Adrenal gland (tissue), 12 donors: ENCODE results near the gene FBXL17. TPM values are rescaled to one million over a fixed set of nuclear protein-coding genes. Genes with fewer than 3 reads are reported as not detected.

Experiments
- DNase-seq, 7 donors: peaks; one replicate each; pipeline ENCODE4 v3.0.0-alpha.2; 2019 to 2020
- H3K27ac ChIP-seq, 5 donors: fragments of 200-600 bp; sonication (generic) in 4 of 5; 1 replicate in 3 of 5; 2 replicates in 2 of 5; pipeline versions ENCODE4 v1.5.1 to v1.8.0; 2016 to 2020; ENCODE audit warnings: mild to moderate bottlenecking in 1 of 5
- H3K27me3 ChIP-seq: fragments of 200-600 bp; 2 replicates; pipeline ENCODE4 v1.8.0; 2021
- H3K36me3 ChIP-seq, 2 donors: fragments of 200-600 bp; replicated peaks in 1 of 2; 1 replicate in 1 of 2; 2 replicates in 1 of 2; pipeline versions ENCODE4 v1.5.1 to v1.8.0; 2018 to 2022
- H3K4me1 ChIP-seq, 2 donors: fragments of 200-600 bp; replicated peaks in 1 of 2; 1 replicate in 1 of 2; 2 replicates in 1 of 2; pipeline versions ENCODE4 v1.5.1 to v1.8.0; 2018 to 2021
- H3K4me3 ChIP-seq, 4 donors: fragments of 200-600 bp; sonication (generic) in 3 of 4; one replicate each; pipeline ENCODE4 v1.5.1; 2016 to 2018
- H3K9me3 ChIP-seq, 3 donors: fragments of 200-600 bp; sonication (generic) in 1 of 3; replicated peaks in 1 of 3; 1 replicate in 2 of 3; 2 replicates in 1 of 3; pipeline versions ENCODE4 v1.5.1 to v1.8.0; 2016 to 2021
- POLR2A ChIP-seq, 2 donors: fragments of 450-650 bp; IDR thresholded peaks; one replicate each; pipeline ENCODE4 v1.6.1; 2017; ENCODE audit warnings: antibody characterized with exemption in 2 of 2, mild to moderate bottlenecking in 2 of 2, moderate library complexity in 1 of 2
- WGBS, 4 donors: extraction: QIAGEN DNeasy Blood & Tissue Kit in 2 of 4; methylation state at CpG; one replicate each; pipeline versions ENCODE4 v1.1.5 to v1.1.7; 2013 to 2017; 5-methylcytosine and 5-hydroxymethylcytosine counted together
- intact Hi-C, 2 donors: fragments of 100-400 bp; cut with DNase I; formaldehyde crosslinking; loops; one replicate each; pipeline versions ENCODE4 v1.14.1 to v1.15.0; 2022 to 2023
- polyA plus RNA-seq, 3 donors: library from polyadenylated mRNA; stranded (reverse); fragments of 200-250 nt in 2 of 3; fragments of 350-450 nt in 1 of 3; fragmentation: Illumina TruSeq in 1 of 3; extraction: RNeasy Lipid Tissue Mini Kit (QIAGEN cat#74804) in 1 of 3; gene quantifications; one replicate each; pipeline ENCODE4 v1.2.3, GENCODE V29; 2013 to 2014
- total RNA-seq, 9 donors: library from RNA; depleted of rRNA in 4 of 9; stranded (reverse); fragments of >200 nt in 4 of 9; fragments of 120-200 nt in 1 of 9; fragmentation: NEBNext Ultra II Directional in 1 of 9; extraction: Animal tissue kit (Norgen Biotek cat#: 25700) in 1 of 9; gene quantifications; one replicate each; pipeline versions ENCODE4 v1.1.0 to v1.2.4, GENCODE V29; 2013 to 2023
- TF ChIP-seq, protein P1 (sequence below), 6 experiments: fragments of 450-650 bp in 4 of 6; fragments of 200-600 bp in 2 of 6; sonication (generic) in 1 of 6; IDR thresholded peaks; 1 replicate in 5 of 6; 2 replicates in 1 of 6; pipeline versions ENCODE4 v1.5.1 to v1.8.0; 2016 to 2021; ENCODE audit warnings: antibody characterized with exemption in 6 of 6, mild to moderate bottlenecking in 2 of 6, moderate library complexity in 1 of 6
- donor health status: healthy with polysubstance abuse.
- donor health status: Bipolar disorder and iron deficiency.
- donor health status: DM: yes; HTN: yes; CAD: no.
- donor health status: DM: no; HTN: no; CAD: no.
- donor health status: DM: no; HTN: no; CAD: no.
- donor health status: DM: yes; HTN: yes; CAD: no.

FBXL17 gene
- total and polyA plus RNA-seq, 12 donors = 4.4 to 29.4 (median 21.3) TPM

GRCh38 chr5:108271127-108271526 lies 110.8 kb downstream of the FBXL17 start:
- H3K36me3 ChIP-seq = no peaks in the 10 kb centered on the region
- no peak for DNase-seq
- no peak for TF ChIP-seq POLR2A (IDR thresholded peaks at IDR 0.05)
- TF ChIP-seq, protein P1, sequence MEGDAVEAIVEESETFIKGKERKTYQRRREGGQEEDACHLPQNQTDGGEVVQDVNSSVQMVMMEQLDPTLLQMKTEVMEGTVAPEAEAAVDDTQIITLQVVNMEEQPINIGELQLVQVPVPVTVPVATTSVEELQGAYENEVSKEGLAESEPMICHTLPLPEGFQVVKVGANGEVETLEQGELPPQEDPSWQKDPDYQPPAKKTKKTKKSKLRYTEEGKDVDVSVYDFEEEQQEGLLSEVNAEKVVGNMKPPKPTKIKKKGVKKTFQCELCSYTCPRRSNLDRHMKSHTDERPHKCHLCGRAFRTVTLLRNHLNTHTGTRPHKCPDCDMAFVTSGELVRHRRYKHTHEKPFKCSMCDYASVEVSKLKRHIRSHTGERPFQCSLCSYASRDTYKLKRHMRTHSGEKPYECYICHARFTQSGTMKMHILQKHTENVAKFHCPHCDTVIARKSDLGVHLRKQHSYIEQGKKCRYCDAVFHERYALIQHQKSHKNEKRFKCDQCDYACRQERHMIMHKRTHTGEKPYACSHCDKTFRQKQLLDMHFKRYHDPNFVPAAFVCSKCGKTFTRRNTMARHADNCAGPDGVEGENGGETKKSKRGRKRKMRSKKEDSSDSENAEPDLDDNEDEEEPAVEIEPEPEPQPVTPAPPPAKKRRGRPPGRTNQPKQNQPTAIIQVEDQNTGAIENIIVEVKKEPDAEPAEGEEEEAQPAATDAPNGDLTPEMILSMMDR (IDR thresholded peaks at IDR 0.05) = no peak
- no peaks in the 10 kb centered on the region for H3K27me3 ChIP-seq
- H3K27ac ChIP-seq = no peak overlapping the region
- intact Hi-C loops = no loop called here
- 67 to 83% (median 81%) methylated on average over 1 of the region's 1 CpG for WGBS, 4 donors
- no peaks in the 10 kb centered on the region for H3K9me3 ChIP-seq
- H3K4me3 ChIP-seq = no peak overlapping the region
- peaks cover 0 to 4% of the 10 kb centered on the region in 2 donors for H3K4me1 ChIP-seq

DNA sequence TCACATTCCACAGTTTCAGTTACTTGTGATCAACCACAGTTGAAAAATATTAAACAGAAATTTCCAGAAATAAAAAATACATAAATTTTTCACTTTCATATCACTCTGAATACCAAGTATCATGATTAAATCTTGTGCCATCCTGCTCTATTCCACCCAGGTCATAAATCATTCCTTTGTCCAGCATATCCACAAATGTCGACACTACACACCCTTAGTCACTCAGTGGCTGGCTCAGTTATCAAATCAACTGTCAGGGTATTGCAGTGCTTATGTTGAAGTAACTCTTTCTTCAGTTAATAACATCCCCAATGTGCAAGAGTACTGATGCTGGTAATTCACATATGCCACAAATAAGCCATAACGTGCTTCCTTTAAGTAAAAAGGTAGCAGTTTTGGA lies 115.7 kb downstream of the FBXL17 start:
- Histone ChIP-seq H3K27ac (no peak overlapping the region), H3K4me1 (peaks cover 0 to 8% of the 10 kb centered on the region in 2 donors), H3K27me3 (no peaks in the 10 kb centered on the region), H3K9me3 (no peaks in the 10 kb centered on the region), H3K4me3 (no peak overlapping the region), H3K36me3 (no peaks in the 10 kb centered on the region)
- intact Hi-C loops = no loop called here
- TF ChIP-seq, protein P1 (IDR thresholded peaks at IDR 0.05) = no peak
- TF ChIP-seq POLR2A (IDR thresholded peaks at IDR 0.05) = no peak
- 64 to 77% (median 73%) methylated on average over 2 of the region's 2 CpGs for WGBS, 4 donors
- peak in 2 of 7 donors; percentile 23 to 32 for DNase-seq

- no peak for TF ChIP-seq POLR2A (IDR thresholded peaks at IDR 0.05)
- TF ChIP-seq, protein P1 (IDR thresholded peaks at IDR 0.05) = no peak
- Histone ChIP-seq H3K36me3 (no peaks in the 10 kb centered on the region), H3K27ac (no peak overlapping the region), H3K9me3 (no peaks in the 10 kb centered on the region), H3K4me1 (peaks cover 0 to 15% of the 10 kb centered on the region in 2 donors), H3K4me3 (no peak overlapping the region), H3K27me3 (no peaks in the 10 kb centered on the region)
- intact Hi-C loops = loop anchor here in 1 of 2 donors (5.0 kb wide), 1 partner anchor 78 kb away; no protein-coding TSS in a partner anchor
- 88 to 96% (median 95%) methylated on average over 2 of the region's 2 CpGs for WGBS, 4 donors
- no peak for DNase-seq
Observed at GRCh38 chr5:108264533-108264932, 117.4 kb downstream of the FBXL17 start.

- Histone ChIP-seq H3K4me1 (peaks cover 0 to 15% of the 10 kb centered on the region in 2 donors), H3K27me3 (no peaks in the 10 kb centered on the region), H3K4me3 (no peak overlapping the region), H3K9me3 (no peaks in the 10 kb centered on the region), H3K36me3 (no peaks in the 10 kb centered on the region), H3K27ac (no peak overlapping the region)
- no peak for TF ChIP-seq POLR2A (IDR thresholded peaks at IDR 0.05)
- TF ChIP-seq, protein P1 (IDR thresholded peaks at IDR 0.05) = no peak
- DNase-seq = no peak
- intact Hi-C loops = loop anchor here in 1 of 2 donors (5.0 kb wide), 1 partner anchor 79 kb away; no protein-coding TSS in a partner anchor
Observed at GRCh38 chr5:108263338-108263737, 118.6 kb downstream of the FBXL17 start.
